H9 (cell line): ENCODE results near the gene BRI3BP. TPM values are rescaled to one million over a fixed set of nuclear protein-coding genes. Genes with fewer than 3 reads are reported as not detected.

Experiments used
- DNase-seq: peaks from one replicate; pipeline ENCODE4 v3.0.0-alpha.2; 2017
- H2AFZ ChIP-seq: one replicate; pipeline ENCODE4 v1.6.1; 2013; ENCODE audit warnings: mild to moderate bottlenecking, low read length, control low read depth, moderate library complexity
- H2AK5ac ChIP-seq: 2 replicates; pipeline ENCODE4 v1.6.1; 2013; ENCODE audit warnings: low read length, control low read depth, mixed read lengths; ENCODE audit not compliant: insufficient read length
- H2BK120ac ChIP-seq: one replicate; pipeline ENCODE4 v1.6.1; 2013; ENCODE audit warnings: low read depth, mild to moderate bottlenecking, low read length, control low read depth, inconsistent platforms; ENCODE audit not compliant: poor library complexity, severe bottlenecking
- H2BK12ac ChIP-seq: 2 replicates; pipeline ENCODE4 v1.6.1; 2013; ENCODE audit warnings: low read length, control low read depth, mixed read lengths, low read depth; ENCODE audit not compliant: insufficient read length
- H2BK15ac ChIP-seq: 2 replicates; pipeline ENCODE4 v1.6.1; 2013; ENCODE audit warnings: low read depth, low read length, control low read depth
- H2BK20ac ChIP-seq: one replicate; pipeline ENCODE4 v1.6.1; 2013; ENCODE audit warnings: low read depth, mild to moderate bottlenecking, low read length, control low read depth, inconsistent platforms; ENCODE audit not compliant: poor library complexity, severe bottlenecking
- H2BK5ac ChIP-seq: 2 replicates; pipeline ENCODE4 v1.6.1; 2013; ENCODE audit warnings: low read length, control low read depth, mixed read lengths; ENCODE audit not compliant: insufficient read length
- H3K14ac ChIP-seq: 2 replicates; pipeline ENCODE4 v1.6.1; 2013; ENCODE audit warnings: low read length, control low read depth; ENCODE audit not compliant: insufficient read depth
- H3K18ac ChIP-seq: 2 replicates; pipeline ENCODE4 v1.6.1; 2013; ENCODE audit warnings: low read depth, mild to moderate bottlenecking, mixed read lengths, low read length, control low read depth; ENCODE audit not compliant: insufficient read length
- H3K23ac ChIP-seq: 2 replicates; pipeline ENCODE4 v1.6.1; 2013; ENCODE audit warnings: low read length, control low read depth, mixed read lengths, low read depth; ENCODE audit not compliant: insufficient read length
- H3K23me2 ChIP-seq: 2 replicates; pipeline ENCODE4 v1.6.1; 2013; ENCODE audit warnings: low read depth, mild to moderate bottlenecking, mixed read lengths, low read length, control low read depth; ENCODE audit not compliant: insufficient read length, poor library complexity, severe bottlenecking
- H3K27ac ChIP-seq: 2 replicates; pipeline ENCODE4 v1.5.1; 2013; ENCODE audit warnings: low read length, control low read depth, mixed read lengths, low read depth; ENCODE audit not compliant: insufficient read length
- H3K27me3 ChIP-seq: 2 replicates; pipeline ENCODE4 v1.6.1; 2013; ENCODE audit warnings: low read length, control low read depth, inconsistent platforms; ENCODE audit not compliant: insufficient read depth
- H3K4ac ChIP-seq: 2 replicates; pipeline ENCODE4 v1.6.1; 2013; ENCODE audit warnings: low read depth, mild to moderate bottlenecking, control low read depth, inconsistent platforms, low read length, moderate library complexity
- H3K4me1 ChIP-seq: 2 replicates; pipeline ENCODE4 v1.6.1; 2013; ENCODE audit warnings: low read length, control low read depth, inconsistent platforms; ENCODE audit not compliant: insufficient read depth
- H3K4me2 ChIP-seq: 2 replicates; pipeline ENCODE4 v1.6.1; 2013; ENCODE audit warnings: low read length, control low read depth, mixed read lengths; ENCODE audit not compliant: insufficient read length, insufficient read depth
- H3K56ac ChIP-seq: 2 replicates; pipeline ENCODE4 v1.6.1; 2013; ENCODE audit warnings: low read depth, mild to moderate bottlenecking, mixed read lengths, low read length, control low read depth; ENCODE audit not compliant: insufficient read length
- H3K79me1 ChIP-seq: 2 replicates; pipeline ENCODE4 v1.6.1; 2013; ENCODE audit warnings: low read depth, mild to moderate bottlenecking, moderate library complexity, low read length, control low read depth, inconsistent platforms; ENCODE audit not compliant: insufficient read depth, poor library complexity, severe bottlenecking
- H3K79me2 ChIP-seq: 2 replicates; pipeline ENCODE4 v1.6.1; 2013; ENCODE audit warnings: low read length, control low read depth, inconsistent platforms; ENCODE audit not compliant: insufficient read depth
- H3K9ac ChIP-seq: 2 replicates; pipeline ENCODE4 v1.6.1; 2013; ENCODE audit warnings: low read length, control low read depth, mixed read lengths; ENCODE audit not compliant: insufficient read length; ENCODE audit errors: extremely low read depth
- H3K9me3 ChIP-seq: one replicate; pipeline ENCODE4 v1.6.1; 2013; ENCODE audit warnings: low read depth, low read length, inconsistent platforms; ENCODE audit not compliant: control insufficient read depth
- H3T11ph ChIP-seq: one replicate; pipeline ENCODE4 v1.6.1; 2013; ENCODE audit warnings: mild to moderate bottlenecking, low read length, control low read depth, inconsistent platforms
- H4K20me1 ChIP-seq: one replicate; pipeline ENCODE4 v1.6.1; 2013; ENCODE audit not compliant: control insufficient read depth, insufficient read length, insufficient read depth
- H4K5ac ChIP-seq: 2 replicates; pipeline ENCODE4 v1.6.1; 2013; ENCODE audit warnings: low read depth, mild to moderate bottlenecking, mixed read lengths, low read length, control low read depth; ENCODE audit not compliant: insufficient read length
- H4K8ac ChIP-seq: replicated peaks from 2 replicates; pipeline ENCODE4 v1.6.1; 2013; ENCODE audit warnings: low read length, control low read depth, mixed read lengths, low read depth; ENCODE audit not compliant: insufficient read length
- H4K91ac ChIP-seq: 2 replicates; pipeline ENCODE4 v1.6.1; 2013; ENCODE audit warnings: low read depth, mild to moderate bottlenecking, moderate library complexity, mixed read lengths, low read length, control low read depth; ENCODE audit not compliant: insufficient read length
- H3K27ac Mint-ChIP-seq, 3 experiments: 2 replicates in 2 of 3; 3 replicates in 1 of 3; pipeline ENCODE4 v1.8.0; 2020 to 2021; ENCODE audit warnings: mixed read lengths in 3 of 3, mild to moderate bottlenecking in 1 of 3, moderate library complexity in 1 of 3
- H3K27me3 Mint-ChIP-seq: 2 replicates; pipeline ENCODE4 v1.8.0; 2021; ENCODE audit warnings: low read depth, mild to moderate bottlenecking, moderate library complexity, mixed read lengths
- H3K36me3 Mint-ChIP-seq, 3 experiments: 2 replicates in 2 of 3; 3 replicates in 1 of 3; pipeline ENCODE4 v1.8.0; 2020 to 2021; ENCODE audit warnings: low read depth in 3 of 3, mixed read lengths in 3 of 3; ENCODE audit not compliant: insufficient read depth in 1 of 3
- H3K4me1 Mint-ChIP-seq, 2 experiments: 2 replicates each; pipeline ENCODE4 v1.8.0; 2020; ENCODE audit warnings: mixed read lengths in 2 of 2
- H3K4me3 Mint-ChIP-seq, 2 experiments: 2 replicates in 1 of 2; 3 replicates in 1 of 2; pipeline ENCODE4 v1.8.0; 2020 to 2021; ENCODE audit warnings: mild to moderate bottlenecking in 2 of 2, mixed read lengths in 2 of 2, moderate library complexity in 1 of 2
- H3K9me3 Mint-ChIP-seq, 2 experiments: 2 replicates in 1 of 2; 3 replicates in 1 of 2; pipeline ENCODE4 v1.8.0; 2020; ENCODE audit warnings: mild to moderate bottlenecking in 2 of 2, mixed read lengths in 2 of 2, moderate library complexity in 1 of 2
- WGBS: extraction: QIAGEN DNeasy Blood & Tissue Kit; methylation state at CpG from one replicate; pipeline ENCODE4 v1.1.7; 2013; ENCODE audit warnings: missing lambda C conversion rate, low lambda C conversion rate, mixed read lengths; ENCODE audit not compliant: insufficient read length; ENCODE audit errors: extremely low coverage; 5-methylcytosine and 5-hydroxymethylcytosine counted together
- total RNA-seq: library from RNA; stranded (reverse); gene quantifications from 2 replicates; pipeline ENCODE4 v1.2.1, GENCODE V29; 2021
- TF ChIP-seq, protein P1 (sequence below): fragments of 200-600 bp; sonication (generic); conservative IDR thresholded peaks from 3 replicates; pipeline ENCODE4 v1.8.0; 2021; ENCODE audit warnings: antibody characterized with exemption, mild to moderate bottlenecking

Gene BRI3BP
- total RNA-seq, 1 experiment from 2014 or later = 10.5 TPM

DNA sequence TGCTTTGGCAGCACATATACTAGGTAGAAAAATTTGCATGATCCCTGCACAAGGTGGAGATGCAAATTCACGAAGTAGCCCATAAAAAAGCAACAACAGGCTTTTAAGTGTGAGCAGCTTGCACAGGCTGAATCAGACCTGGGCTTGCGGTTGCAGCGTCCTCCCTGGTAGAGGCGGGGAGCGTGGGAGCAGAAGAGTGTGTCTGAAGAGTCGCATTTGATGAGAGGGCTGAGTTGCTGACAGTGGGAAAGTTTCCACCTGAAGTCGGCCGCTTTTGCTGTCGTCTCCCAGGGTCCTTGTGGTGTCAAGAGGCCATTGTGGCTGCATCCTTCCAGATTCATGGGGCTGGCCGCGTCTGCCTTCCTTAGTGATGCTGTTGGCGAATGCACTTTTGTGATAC is 78.0 kb downstream of the BRI3BP start:
- TF ChIP-seq, protein P1, sequence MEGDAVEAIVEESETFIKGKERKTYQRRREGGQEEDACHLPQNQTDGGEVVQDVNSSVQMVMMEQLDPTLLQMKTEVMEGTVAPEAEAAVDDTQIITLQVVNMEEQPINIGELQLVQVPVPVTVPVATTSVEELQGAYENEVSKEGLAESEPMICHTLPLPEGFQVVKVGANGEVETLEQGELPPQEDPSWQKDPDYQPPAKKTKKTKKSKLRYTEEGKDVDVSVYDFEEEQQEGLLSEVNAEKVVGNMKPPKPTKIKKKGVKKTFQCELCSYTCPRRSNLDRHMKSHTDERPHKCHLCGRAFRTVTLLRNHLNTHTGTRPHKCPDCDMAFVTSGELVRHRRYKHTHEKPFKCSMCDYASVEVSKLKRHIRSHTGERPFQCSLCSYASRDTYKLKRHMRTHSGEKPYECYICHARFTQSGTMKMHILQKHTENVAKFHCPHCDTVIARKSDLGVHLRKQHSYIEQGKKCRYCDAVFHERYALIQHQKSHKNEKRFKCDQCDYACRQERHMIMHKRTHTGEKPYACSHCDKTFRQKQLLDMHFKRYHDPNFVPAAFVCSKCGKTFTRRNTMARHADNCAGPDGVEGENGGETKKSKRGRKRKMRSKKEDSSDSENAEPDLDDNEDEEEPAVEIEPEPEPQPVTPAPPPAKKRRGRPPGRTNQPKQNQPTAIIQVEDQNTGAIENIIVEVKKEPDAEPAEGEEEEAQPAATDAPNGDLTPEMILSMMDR = no peak
- no peak overlapping the region for H3K4ac ChIP-seq
- no peaks in the 10 kb centered on the region for H4K20me1 ChIP-seq
- H4K5ac ChIP-seq = no peak overlapping the region
- no peak overlapping the region for H3K14ac ChIP-seq
- H3K9ac ChIP-seq = no peak overlapping the region
- H2BK120ac ChIP-seq = no peak overlapping the region
- H3K79me2 ChIP-seq = peaks cover 12% of the 10 kb centered on the region; the same call in 1 of the 2 replicates
- no peaks in the 10 kb centered on the region for H3K23me2 ChIP-seq
- H3T11ph ChIP-seq = no peak overlapping the region
- H3K4me1 Mint-ChIP-seq = peaks cover 17 to 18% of the 10 kb centered on the region in 2 experiments
- no peak overlapping the region for H2AFZ ChIP-seq
- H3K36me3 Mint-ChIP-seq = peaks cover 16 to 33% (median 25%) of the 10 kb centered on the region in 3 experiments
- H4K8ac ChIP-seq = no peak overlapping the region
- no peaks in the 10 kb centered on the region for H3K27me3 ChIP-seq
- no CpG with 5 or more reads among the region's 12 CpGs for WGBS
- no peak overlapping the region for H3K56ac ChIP-seq
- H3K27ac ChIP-seq = no peak overlapping the region
- H3K9me3 ChIP-seq = no peaks in the 10 kb centered on the region
- no peak for DNase-seq
- no peaks in the 10 kb centered on the region for H3K27me3 Mint-ChIP-seq
- no peak overlapping the region for H2AK5ac ChIP-seq
- no peak overlapping the region for H2BK12ac ChIP-seq
- no peak overlapping the region for H2BK15ac ChIP-seq
- peak overlapping the region in 2 of 3 experiments; percentile 44 to 50; a peak in 4 of 7 replicates for H3K27ac Mint-ChIP-seq
- H3K4me2 ChIP-seq = no peak overlapping the region
- no peak overlapping the region; a peak in 1 of 5 replicates for H3K4me3 Mint-ChIP-seq
- H3K4me1 ChIP-seq = peaks cover 3% of the 10 kb centered on the region; the same call in 1 of the 2 replicates
- peaks cover 7% of the 10 kb centered on the region for H3K79me1 ChIP-seq
- no peak overlapping the region for H3K23ac ChIP-seq
- H3K9me3 Mint-ChIP-seq = no peaks in the 10 kb centered on the region
- no peak overlapping the region for H3K18ac ChIP-seq
- no peak overlapping the region for H2BK5ac ChIP-seq
- no peak overlapping the region for H2BK20ac ChIP-seq
- H4K91ac ChIP-seq = no peak overlapping the region
